Panc1 (cell line): ENCODE measurements around the gene SLC13A3. TPM values are rescaled to one million over a fixed set of nuclear protein-coding genes. Genes with fewer than 3 reads are reported as not detected.

ENCODE experiments used
- ATAC-seq: fragments of 200-7000 bp; cut with Tn5 transposase; 2 replicates; pipeline ENCODE4 v1.9.1; 2020; ENCODE audit warnings: mild to moderate bottlenecking, moderate library complexity
- BruUV-seq: library from RNA; stranded (reverse); fragments of 400-500 nt; replicated peaks from 2 replicates; lab custom pipeline; 2021; lab: Mats Ljungman, UMichigan
- CTCF ChIA-PET: fragments of 300-600 bp; sonication (Branson Sonifier 250); formaldehyde crosslinking; loops from one replicate; lab custom pipeline; 2022; ENCODE audit warnings: antibody characterized with exemption; lab: Charles Lee
- POLR2A ChIA-PET: fragments of 300-600 bp; sonication (Branson Sonifier 250); formaldehyde crosslinking; loops from one replicate; lab custom pipeline; 2022; ENCODE audit warnings: antibody characterized with exemption; lab: Charles Lee
- DNase-seq: peaks from one replicate; pipeline ENCODE4 v3.0.0-alpha.2; 2010; ENCODE audit warnings: low read depth, low spot score
- H3K27ac ChIP-seq: 2 replicates; pipeline ENCODE4 v1.5.1; 2011; ENCODE audit warnings: mild to moderate bottlenecking, low read length, inconsistent platforms
- H3K27me3 ChIP-seq: fragments of 200-500 bp; sonication (Bioruptor generic); 2 replicates; pipeline ENCODE4 v1.6.0; 2014; ENCODE audit warnings: low read length, inconsistent platforms; ENCODE audit not compliant: control insufficient read depth, insufficient read depth
- H3K36me3 ChIP-seq: fragments of 200-500 bp; sonication (Bioruptor generic); 2 replicates; pipeline ENCODE4 v1.5.1; 2014; ENCODE audit warnings: inconsistent platforms, mild to moderate bottlenecking, low read length, moderate library complexity; ENCODE audit not compliant: control insufficient read depth, insufficient read depth
- H3K4me1 ChIP-seq: 2 replicates; pipeline ENCODE4 v1.5.1; 2011; ENCODE audit warnings: inconsistent platforms, mild to moderate bottlenecking, low read length, moderate library complexity; ENCODE audit not compliant: control insufficient read depth, insufficient read depth
- H3K4me3 ChIP-seq, 2 experiments: 2 replicates each; pipeline ENCODE4 v1.5.1; 2011 to 2012; ENCODE audit warnings: low read depth in 2 of 2, low read length in 2 of 2, mild to moderate bottlenecking in 2 of 2, inconsistent platforms in 1 of 2, moderate library complexity in 1 of 2
- H3K9me3 ChIP-seq: fragments of 200-500 bp; sonication (Bioruptor generic); 2 replicates; pipeline ENCODE4 v1.5.1; 2014; ENCODE audit warnings: low read depth, mild to moderate bottlenecking, inconsistent platforms, low read length, moderate library complexity; ENCODE audit not compliant: control insufficient read depth, insufficient read depth
- POLR2AphosphoS5 ChIP-seq: IDR thresholded peaks from 2 replicates; pipeline ENCODE4 v1.6.1; 2012; ENCODE audit warnings: mild to moderate bottlenecking, low read depth, low read length, moderate library complexity
- SIN3A ChIP-seq: IDR thresholded peaks from 2 replicates; pipeline ENCODE4 v1.6.1; 2012; ENCODE audit warnings: low read depth, mild to moderate bottlenecking, low read length, moderate library complexity, borderline replicate concordance; ENCODE audit not compliant: insufficient read depth
- TCF7L2 ChIP-seq: IDR thresholded peaks from 2 replicates; pipeline ENCODE4 v1.6.1; 2011; ENCODE audit warnings: mild to moderate bottlenecking, low read depth, low read length, inconsistent platforms
- in situ Hi-C: cut with HindIII; loops from 2 replicates; pipeline ENCODE4 v1.10.0; 2016; ENCODE audit warnings: low sequenced_read_pairs, low pct_unique_long_range_greater_than_20kb
- intact Hi-C: fragments of 100-400 bp; cut with micrococcal nuclease; formaldehyde crosslinking; loops from one replicate; pipeline ENCODE4 v1.10.0; 2022; ENCODE audit not compliant: unreplicated experiment
- total RNA-seq: library from RNA; stranded (reverse); gene quantifications from one replicate; pipeline ENCODE4 v1.2.1, GENCODE V29; 2021; ENCODE audit not compliant: unreplicated experiment
- TF ChIP-seq, protein P1 (sequence below), 2 experiments: IDR thresholded peaks; 2 replicates each; pipeline ENCODE4 v1.6.1; 2011 to 2012; ENCODE audit warnings: low read depth in 2 of 2, control low read depth in 1 of 2, low read length in 1 of 2, mild to moderate bottlenecking in 1 of 2, moderate library complexity in 1 of 2; ENCODE audit not compliant: insufficient read depth in 1 of 2
- TF ChIP-seq, protein P2 (sequence below): fragments of 450-650 bp; IDR thresholded peaks from 2 replicates; pipeline ENCODE4 v1.5.1; 2017; ENCODE audit warnings: mild to moderate bottlenecking

Gene SLC13A3
- total RNA-seq, 1 experiment from 2014 or later = 0.31 TPM

DNA sequence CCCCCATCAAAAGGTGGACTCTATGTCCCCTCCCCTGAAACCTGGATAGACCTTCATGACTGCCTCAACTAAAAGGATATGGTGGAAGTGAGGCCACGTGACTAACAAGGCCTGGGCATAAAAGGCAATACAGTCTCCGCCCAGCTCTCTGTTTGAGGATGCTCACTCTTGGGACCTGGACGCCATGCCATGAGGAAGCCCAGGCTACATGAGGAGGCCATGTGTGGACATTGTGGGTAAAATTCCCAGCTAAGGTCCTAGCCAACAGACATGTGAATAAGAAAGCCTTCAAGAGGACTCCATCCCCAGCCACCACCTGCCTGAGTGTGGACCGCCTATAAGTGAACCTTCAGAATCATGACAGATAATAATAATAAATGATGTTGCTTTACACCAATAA lies 130.7 kb downstream of the SLC13A3 start:
- TF ChIP-seq, protein P1, sequence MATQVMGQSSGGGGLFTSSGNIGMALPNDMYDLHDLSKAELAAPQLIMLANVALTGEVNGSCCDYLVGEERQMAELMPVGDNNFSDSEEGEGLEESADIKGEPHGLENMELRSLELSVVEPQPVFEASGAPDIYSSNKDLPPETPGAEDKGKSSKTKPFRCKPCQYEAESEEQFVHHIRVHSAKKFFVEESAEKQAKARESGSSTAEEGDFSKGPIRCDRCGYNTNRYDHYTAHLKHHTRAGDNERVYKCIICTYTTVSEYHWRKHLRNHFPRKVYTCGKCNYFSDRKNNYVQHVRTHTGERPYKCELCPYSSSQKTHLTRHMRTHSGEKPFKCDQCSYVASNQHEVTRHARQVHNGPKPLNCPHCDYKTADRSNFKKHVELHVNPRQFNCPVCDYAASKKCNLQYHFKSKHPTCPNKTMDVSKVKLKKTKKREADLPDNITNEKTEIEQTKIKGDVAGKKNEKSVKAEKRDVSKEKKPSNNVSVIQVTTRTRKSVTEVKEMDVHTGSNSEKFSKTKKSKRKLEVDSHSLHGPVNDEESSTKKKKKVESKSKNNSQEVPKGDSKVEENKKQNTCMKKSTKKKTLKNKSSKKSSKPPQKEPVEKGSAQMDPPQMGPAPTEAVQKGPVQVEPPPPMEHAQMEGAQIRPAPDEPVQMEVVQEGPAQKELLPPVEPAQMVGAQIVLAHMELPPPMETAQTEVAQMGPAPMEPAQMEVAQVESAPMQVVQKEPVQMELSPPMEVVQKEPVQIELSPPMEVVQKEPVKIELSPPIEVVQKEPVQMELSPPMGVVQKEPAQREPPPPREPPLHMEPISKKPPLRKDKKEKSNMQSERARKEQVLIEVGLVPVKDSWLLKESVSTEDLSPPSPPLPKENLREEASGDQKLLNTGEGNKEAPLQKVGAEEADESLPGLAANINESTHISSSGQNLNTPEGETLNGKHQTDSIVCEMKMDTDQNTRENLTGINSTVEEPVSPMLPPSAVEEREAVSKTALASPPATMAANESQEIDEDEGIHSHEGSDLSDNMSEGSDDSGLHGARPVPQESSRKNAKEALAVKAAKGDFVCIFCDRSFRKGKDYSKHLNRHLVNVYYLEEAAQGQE (IDR thresholded peaks at IDR 0.05; ENCODE audit: insufficient read depth in 1 of 2, low read depth in 2 of 2, low read length in 1 of 2) = no peak
- TF ChIP-seq POLR2AphosphoS5 = no peak
- TF ChIP-seq, protein P2, sequence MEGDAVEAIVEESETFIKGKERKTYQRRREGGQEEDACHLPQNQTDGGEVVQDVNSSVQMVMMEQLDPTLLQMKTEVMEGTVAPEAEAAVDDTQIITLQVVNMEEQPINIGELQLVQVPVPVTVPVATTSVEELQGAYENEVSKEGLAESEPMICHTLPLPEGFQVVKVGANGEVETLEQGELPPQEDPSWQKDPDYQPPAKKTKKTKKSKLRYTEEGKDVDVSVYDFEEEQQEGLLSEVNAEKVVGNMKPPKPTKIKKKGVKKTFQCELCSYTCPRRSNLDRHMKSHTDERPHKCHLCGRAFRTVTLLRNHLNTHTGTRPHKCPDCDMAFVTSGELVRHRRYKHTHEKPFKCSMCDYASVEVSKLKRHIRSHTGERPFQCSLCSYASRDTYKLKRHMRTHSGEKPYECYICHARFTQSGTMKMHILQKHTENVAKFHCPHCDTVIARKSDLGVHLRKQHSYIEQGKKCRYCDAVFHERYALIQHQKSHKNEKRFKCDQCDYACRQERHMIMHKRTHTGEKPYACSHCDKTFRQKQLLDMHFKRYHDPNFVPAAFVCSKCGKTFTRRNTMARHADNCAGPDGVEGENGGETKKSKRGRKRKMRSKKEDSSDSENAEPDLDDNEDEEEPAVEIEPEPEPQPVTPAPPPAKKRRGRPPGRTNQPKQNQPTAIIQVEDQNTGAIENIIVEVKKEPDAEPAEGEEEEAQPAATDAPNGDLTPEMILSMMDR = no peak
- no peak for TF ChIP-seq TCF7L2
- no peak for TF ChIP-seq SIN3A
- in situ Hi-C loops (no loop called here), intact Hi-C loops (loop anchor here (2.0 kb wide), 1 partner anchor 160 kb away; no protein-coding TSS in a partner anchor)
- CTCF ChIA-PET = no interaction called here
- no peaks in the 10 kb centered on the region for H3K36me3 ChIP-seq
- H3K27ac ChIP-seq = no peak overlapping the region
- ATAC-seq (no peak), DNase-seq (no peak)
- POLR2A ChIA-PET = no interaction called here
- H3K4me3 ChIP-seq = no peak overlapping the region
- no peaks in the 10 kb centered on the region for H3K9me3 ChIP-seq
- no peaks in the 10 kb centered on the region for H3K4me1 ChIP-seq
- no TSS peak for BruUV-seq
- peaks cover 3% of the 10 kb centered on the region; the same call in 1 of the 2 replicates for H3K27me3 ChIP-seq

DNA sequence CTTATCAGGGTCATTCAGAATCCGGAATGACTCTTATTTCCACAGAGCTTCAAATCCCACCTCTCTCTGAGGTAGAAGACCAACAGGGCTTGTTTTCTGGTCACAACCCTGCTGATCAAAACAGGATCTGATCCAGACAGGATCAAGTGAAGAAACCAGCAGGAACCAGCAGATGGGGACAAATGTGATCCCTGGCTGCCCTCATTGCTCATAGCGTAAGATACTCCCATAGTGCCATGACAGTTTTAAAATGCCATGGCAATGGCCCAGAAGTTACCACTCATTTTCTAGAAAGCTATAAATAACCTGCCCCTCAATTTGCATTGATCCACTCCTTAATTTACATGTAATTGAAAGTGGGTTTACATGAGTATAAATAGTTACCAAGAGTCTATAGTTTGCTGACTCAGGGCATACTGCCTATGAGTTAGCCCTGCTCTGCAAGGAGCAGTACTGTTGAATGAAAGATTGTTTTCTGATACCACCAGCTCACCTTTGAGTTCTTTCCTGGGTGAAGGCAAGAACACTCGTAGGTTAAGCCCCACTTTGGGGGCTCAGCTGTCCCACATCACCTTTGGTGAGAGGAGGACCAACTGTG lies 131.7 kb downstream of the SLC13A3 start:
- Histone ChIP-seq H3K4me1 (no peaks in the 10 kb centered on the region), H3K27ac (no peak overlapping the region), H3K9me3 (no peaks in the 10 kb centered on the region), H3K4me3 (no peak overlapping the region), H3K27me3 (peaks cover 8% of the 10 kb centered on the region; the same call in 1 of the 2 replicates), H3K36me3 (no peaks in the 10 kb centered on the region)
- in situ Hi-C loops = no loop called here
- no peak for ATAC-seq
- CTCF ChIA-PET = no interaction called here
- POLR2A ChIA-PET = no interaction called here
- no TSS peak for BruUV-seq
- TF ChIP-seq POLR2AphosphoS5 = no peak
- TF ChIP-seq SIN3A = no peak
- TF ChIP-seq, protein P2 = no peak
- TF ChIP-seq, protein P1 (IDR thresholded peaks at IDR 0.05; ENCODE audit: insufficient read depth in 1 of 2, low read depth in 2 of 2, low read length in 1 of 2) = no peak
- no peak for TF ChIP-seq TCF7L2
- no peak for DNase-seq
- intact Hi-C loops = loop anchor here (2.0 kb wide), 1 partner anchor 161 kb away; no protein-coding TSS in a partner anchor
